Measurements from ENCODE around the gene OPCML. TPM values are rescaled to one million over a fixed set of nuclear protein-coding genes. Genes with fewer than 3 reads are reported as not detected.

The OPCML gene
- total RNA-seq, 2 donors from 2014 or later: not detected

GRCh38 chr11:132777067-132777975 is 755.0 kb downstream of the OPCML start:
- no peak overlapping the region for H3K4me3 Mint-ChIP-seq
- H3K27ac Mint-ChIP-seq: peak overlapping the region; percentile 45
- no peaks in the 10 kb centered on the region for H3K36me3 Mint-ChIP-seq (ENCODE audit: low read depth)
- H3K9me3 ChIP-seq (ENCODE audit: control insufficient read depth, low read length, poor library complexity, severe bottlenecking): no peaks in the 10 kb centered on the region
- ATAC-seq (no peak), DNase-seq (no peak)
- H3K27me3 Mint-ChIP-seq: peaks cover 9% of the 10 kb centered on the region
- H3K4me1 Mint-ChIP-seq: peaks cover 7% of the 10 kb centered on the region

GRCh38 chr11:132773751-132774150 is 758.5 kb downstream of the OPCML start:
- no peak overlapping the region for H3K27ac Mint-ChIP-seq
- ATAC-seq (no peak), DNase-seq (no peak)
- H3K4me3 Mint-ChIP-seq: no peak overlapping the region
- no peaks in the 10 kb centered on the region for H3K9me3 ChIP-seq (ENCODE audit: control insufficient read depth, low read length, poor library complexity, severe bottlenecking)
- H3K27me3 Mint-ChIP-seq: peaks cover 23% of the 10 kb centered on the region
- H3K4me1 Mint-ChIP-seq: peaks cover 5% of the 10 kb centered on the region
- peaks cover 2% of the 10 kb centered on the region for H3K36me3 Mint-ChIP-seq (ENCODE audit: low read depth)

- Mint-ChIP-seq H3K4me1 (peaks cover 5% of the 10 kb centered on the region), H3K27ac (no peak overlapping the region), H3K36me3 (ENCODE audit: low read depth) (peaks cover 2% of the 10 kb centered on the region), H3K27me3 (peaks cover 31% of the 10 kb centered on the region), H3K4me3 (no peak overlapping the region)
- no peaks in the 10 kb centered on the region for H3K9me3 ChIP-seq (ENCODE audit: control insufficient read depth, low read length, poor library complexity, severe bottlenecking)
- ATAC-seq (no peak), DNase-seq (no peak)
Observed at GRCh38 chr11:132772703-132773545, 759.4 kb downstream of the OPCML start.

- H3K4me1 Mint-ChIP-seq: peaks cover 5% of the 10 kb centered on the region
- DNase-seq: no peak
- no peak overlapping the region for H3K4me3 Mint-ChIP-seq
- peaks cover 2% of the 10 kb centered on the region for H3K36me3 Mint-ChIP-seq (ENCODE audit: low read depth)
- no peak for ATAC-seq
- no peaks in the 10 kb centered on the region for H3K9me3 ChIP-seq (ENCODE audit: control insufficient read depth, low read length, poor library complexity, severe bottlenecking)
- H3K27me3 Mint-ChIP-seq: peaks cover 37% of the 10 kb centered on the region
- H3K27ac Mint-ChIP-seq: no peak overlapping the region
Observed at GRCh38 chr11:132771746-132772145, 760.6 kb downstream of the OPCML start.

GRCh38 chr11:132770829-132771530 is 761.3 kb downstream of the OPCML start:
- DNase-seq: no peak
- no peak for ATAC-seq
- Mint-ChIP-seq H3K4me1 (peaks cover 7% of the 10 kb centered on the region), H3K4me3 (no peak overlapping the region), H3K27ac (no peak overlapping the region), H3K27me3 (peaks cover 42% of the 10 kb centered on the region), H3K36me3 (ENCODE audit: low read depth) (peaks cover 2% of the 10 kb centered on the region)
- no peaks in the 10 kb centered on the region for H3K9me3 ChIP-seq (ENCODE audit: control insufficient read depth, low read length, poor library complexity, severe bottlenecking)

- DNase-seq (no peak), ATAC-seq (no peak)
- H3K4me3 Mint-ChIP-seq: no peak overlapping the region
- H3K36me3 Mint-ChIP-seq (ENCODE audit: low read depth): no peaks in the 10 kb centered on the region
- H3K27ac Mint-ChIP-seq: no peak overlapping the region
- H3K9me3 ChIP-seq (ENCODE audit: control insufficient read depth, low read length, poor library complexity, severe bottlenecking): no peaks in the 10 kb centered on the region
- H3K27me3 Mint-ChIP-seq: peaks cover 17% of the 10 kb centered on the region
- peaks cover 2% of the 10 kb centered on the region for H3K4me1 Mint-ChIP-seq
Observed at GRCh38 chr11:132763503-132763902, 768.8 kb downstream of the OPCML start.

GRCh38 chr11:132755934-132756333 is 776.4 kb downstream of the OPCML start:
- Mint-ChIP-seq H3K27ac (no peak overlapping the region), H3K27me3 (no peaks in the 10 kb centered on the region), H3K4me3 (no peak overlapping the region), H3K36me3 (ENCODE audit: low read depth) (no peaks in the 10 kb centered on the region), H3K4me1 (no peaks in the 10 kb centered on the region)
- DNase-seq (no peak), ATAC-seq (no peak)
- H3K9me3 ChIP-seq (ENCODE audit: control insufficient read depth, low read length, poor library complexity, severe bottlenecking): no peaks in the 10 kb centered on the region

GRCh38 chr11:132751516-132752250 is 780.6 kb downstream of the OPCML start:
- DNase-seq (no peak), ATAC-seq (no peak)
- no peak overlapping the region for H3K4me3 Mint-ChIP-seq
- no peaks in the 10 kb centered on the region for H3K27me3 Mint-ChIP-seq
- no peaks in the 10 kb centered on the region for H3K9me3 ChIP-seq (ENCODE audit: control insufficient read depth, low read length, poor library complexity, severe bottlenecking)
- no peaks in the 10 kb centered on the region for H3K36me3 Mint-ChIP-seq (ENCODE audit: low read depth)
- no peaks in the 10 kb centered on the region for H3K4me1 Mint-ChIP-seq
- H3K27ac Mint-ChIP-seq: no peak overlapping the region

- Mint-ChIP-seq H3K27ac (no peak overlapping the region), H3K36me3 (ENCODE audit: low read depth) (no peaks in the 10 kb centered on the region), H3K4me1 (no peaks in the 10 kb centered on the region), H3K27me3 (no peaks in the 10 kb centered on the region), H3K4me3 (no peak overlapping the region)
- ATAC-seq (no peak), DNase-seq (no peak)
- no peaks in the 10 kb centered on the region for H3K9me3 ChIP-seq (ENCODE audit: control insufficient read depth, low read length, poor library complexity, severe bottlenecking)
Observed at GRCh38 chr11:132746305-132746704, 786.0 kb downstream of the OPCML start.

GRCh38 chr11:132745306-132745705 is 787.0 kb downstream of the OPCML start:
- Mint-ChIP-seq H3K27me3 (no peaks in the 10 kb centered on the region), H3K4me3 (no peak overlapping the region), H3K27ac (no peak overlapping the region), H3K36me3 (ENCODE audit: low read depth) (no peaks in the 10 kb centered on the region), H3K4me1 (no peaks in the 10 kb centered on the region)
- ATAC-seq: no peak
- H3K9me3 ChIP-seq (ENCODE audit: control insufficient read depth, low read length, poor library complexity, severe bottlenecking): no peaks in the 10 kb centered on the region
- no peak for DNase-seq

GRCh38 chr11:132744771-132745170 is 787.5 kb downstream of the OPCML start:
- H3K9me3 ChIP-seq (ENCODE audit: control insufficient read depth, low read length, poor library complexity, severe bottlenecking): no peaks in the 10 kb centered on the region
- Mint-ChIP-seq H3K27me3 (no peaks in the 10 kb centered on the region), H3K4me1 (no peaks in the 10 kb centered on the region), H3K4me3 (no peak overlapping the region), H3K27ac (no peak overlapping the region), H3K36me3 (ENCODE audit: low read depth) (no peaks in the 10 kb centered on the region)
- no peak for DNase-seq
- ATAC-seq: no peak

GRCh38 chr11:132743601-132744000 is 788.7 kb downstream of the OPCML start:
- H3K27me3 Mint-ChIP-seq: no peaks in the 10 kb centered on the region
- H3K27ac Mint-ChIP-seq: no peak overlapping the region
- H3K36me3 Mint-ChIP-seq (ENCODE audit: low read depth): peaks cover 2% of the 10 kb centered on the region
- DNase-seq (no peak), ATAC-seq (no peak)
- no peaks in the 10 kb centered on the region for H3K4me1 Mint-ChIP-seq
- H3K4me3 Mint-ChIP-seq: no peak overlapping the region
- H3K9me3 ChIP-seq (ENCODE audit: control insufficient read depth, low read length, poor library complexity, severe bottlenecking): no peaks in the 10 kb centered on the region
